ENCODE measurements around the gene PIGN. TPM values are rescaled to one million over a fixed set of nuclear protein-coding genes. Genes with fewer than 3 reads are reported as not detected.

The PIGN gene, protein sequence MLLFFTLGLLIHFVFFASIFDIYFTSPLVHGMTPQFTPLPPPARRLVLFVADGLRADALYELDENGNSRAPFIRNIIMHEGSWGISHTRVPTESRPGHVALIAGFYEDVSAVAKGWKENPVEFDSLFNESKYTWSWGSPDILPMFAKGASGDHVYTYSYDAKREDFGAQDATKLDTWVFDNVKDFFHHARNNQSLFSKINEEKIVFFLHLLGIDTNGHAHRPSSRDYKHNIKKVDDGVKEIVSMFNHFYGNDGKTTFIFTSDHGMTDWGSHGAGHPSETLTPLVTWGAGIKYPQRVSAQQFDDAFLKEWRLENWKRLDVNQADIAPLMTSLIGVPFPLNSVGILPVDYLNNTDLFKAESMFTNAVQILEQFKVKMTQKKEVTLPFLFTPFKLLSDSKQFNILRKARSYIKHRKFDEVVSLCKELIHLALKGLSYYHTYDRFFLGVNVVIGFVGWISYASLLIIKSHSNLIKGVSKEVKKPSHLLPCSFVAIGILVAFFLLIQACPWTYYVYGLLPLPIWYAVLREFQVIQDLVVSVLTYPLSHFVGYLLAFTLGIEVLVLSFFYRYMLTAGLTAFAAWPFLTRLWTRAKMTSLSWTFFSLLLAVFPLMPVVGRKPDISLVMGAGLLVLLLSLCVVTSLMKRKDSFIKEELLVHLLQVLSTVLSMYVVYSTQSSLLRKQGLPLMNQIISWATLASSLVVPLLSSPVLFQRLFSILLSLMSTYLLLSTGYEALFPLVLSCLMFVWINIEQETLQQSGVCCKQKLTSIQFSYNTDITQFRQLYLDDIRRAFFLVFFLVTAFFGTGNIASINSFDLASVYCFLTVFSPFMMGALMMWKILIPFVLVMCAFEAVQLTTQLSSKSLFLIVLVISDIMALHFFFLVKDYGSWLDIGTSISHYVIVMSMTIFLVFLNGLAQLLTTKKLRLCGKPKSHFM
- 15.2 and 35.5 TPM in 2 replicates for total RNA-seq

DNA sequence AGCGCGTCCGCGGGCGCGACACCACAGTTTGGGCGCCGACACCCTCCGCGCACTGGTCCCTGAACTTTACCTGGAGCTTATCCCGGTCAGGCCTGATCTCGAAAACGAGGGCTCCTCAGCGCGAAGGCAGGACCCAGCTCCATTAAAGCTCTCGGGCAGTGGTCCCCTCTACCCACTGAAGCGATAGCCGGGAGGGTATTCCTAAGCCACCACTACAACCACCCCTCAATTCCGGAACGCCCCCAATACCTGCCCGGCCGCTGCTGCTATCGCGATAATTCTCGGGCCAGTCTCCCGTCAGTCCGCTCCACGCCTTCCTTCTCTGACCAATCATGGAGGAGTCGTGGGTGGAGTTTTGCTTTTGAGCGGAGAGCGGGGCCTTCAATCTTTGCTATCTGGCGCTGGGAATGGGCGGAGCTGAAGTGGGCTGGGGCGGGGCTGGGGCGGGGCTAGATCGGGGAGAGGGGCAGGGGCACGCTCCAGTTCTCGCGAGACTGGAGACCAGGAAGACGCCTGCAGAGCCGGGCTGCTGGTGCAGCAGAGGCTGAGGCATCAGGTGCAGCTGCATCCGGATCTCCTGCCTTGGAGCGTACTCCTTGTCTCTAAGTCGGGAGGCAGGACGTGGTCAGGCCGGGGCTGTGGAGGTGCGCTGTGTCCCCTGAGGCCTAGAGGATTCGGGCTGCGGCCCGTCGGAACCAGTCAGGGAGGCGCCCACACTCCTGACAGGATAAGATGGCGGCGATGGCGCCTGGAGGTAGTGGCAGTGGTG lies at the start of gene PIGN, which contains the start of gene RELCH:
PIGN (minus strand) TSS at position 283 of the 769 bp plus-strand sequence. CDS start 25,703 bp downstream, outside the sequence.
RELCH (plus strand) TSS at position 482 of the 769 bp plus-strand sequence; CDS start at position 733, 251 bp downstream.

Other genes starting within 250 kb of the PIGN start
- gene RELCH, start 199 bp upstream of the PIGN start, total RNA-seq: 15.9 and 27.9 TPM in 2 replicates
- 3.5 and 4.0 TPM in 2 replicates for gene TNFRSF11A, start 138.3 kb upstream of the PIGN start, total RNA-seq

Data from airway epithelial cell (primary cell).